Measurements from ENCODE around the gene CYSRT1.
A peak's percentile ranks its signal among the peaks of the same experiment; 100 is the strongest.

The CYSRT1 gene

DNA sequence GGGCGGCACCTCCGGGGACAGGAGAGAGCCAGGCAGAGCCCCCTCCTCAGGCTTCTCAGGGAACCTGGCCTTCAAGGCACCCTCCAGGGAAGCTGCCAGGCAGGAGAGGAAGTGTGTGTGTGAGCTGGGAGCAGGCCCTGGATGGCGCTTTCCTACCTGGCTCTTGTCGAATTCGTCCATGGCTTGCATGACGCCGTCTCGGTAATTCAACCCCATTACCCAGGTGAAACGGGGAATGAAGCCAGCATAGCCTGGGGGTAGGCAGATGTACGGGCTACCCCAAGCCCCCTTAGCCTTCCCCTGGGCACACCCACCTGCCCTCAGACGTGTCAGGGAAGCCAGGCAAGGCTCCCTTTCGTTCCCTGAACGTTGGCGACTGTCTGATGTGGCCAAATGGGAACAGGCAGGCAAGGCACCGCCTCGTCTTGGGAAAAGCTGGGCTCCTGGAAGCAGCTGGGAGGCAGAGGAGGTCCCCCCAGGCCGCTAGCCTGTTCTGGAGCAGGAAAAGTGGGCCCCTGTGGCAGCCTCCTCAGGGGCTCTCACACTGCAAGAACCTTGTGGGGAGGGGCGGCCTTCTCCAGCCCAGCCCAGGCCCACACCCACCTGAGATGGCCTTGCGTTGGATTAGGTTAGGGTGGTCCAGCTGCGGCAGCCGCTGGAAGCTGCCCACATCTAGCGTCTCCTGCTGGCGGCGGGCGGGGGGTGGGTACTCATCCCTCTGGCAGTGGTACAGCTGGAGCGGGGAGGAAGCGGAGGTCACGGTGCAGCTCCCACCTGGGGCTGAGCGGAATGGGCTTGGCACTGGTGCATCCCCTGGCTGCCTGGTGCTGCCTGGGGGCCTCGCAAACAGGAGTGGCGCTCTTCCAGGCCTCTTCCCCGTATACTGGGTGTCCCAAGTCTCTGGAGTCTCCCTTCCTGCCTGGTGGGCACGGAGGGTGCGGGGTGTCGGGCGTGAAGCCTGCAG, 19.8 kb downstream of the CYSRT1 start (continued):
- TF ChIP-seq ZNF23 (tag by site-specific recombination; IDR thresholded peaks at IDR 0.05; ENCODE audit: borderline replicate concordance) (no peak), KLF17 (tag by site-specific recombination; IDR thresholded peaks at IDR 0.05) (no peak), ZNF423 (tag by site-specific recombination; IDR thresholded peaks at IDR 0.05) (no peak), ZNF792 (tag by site-specific recombination; IDR thresholded peaks at IDR 0.05) (no peak), GLI4 (tag by site-specific recombination; IDR thresholded peaks at IDR 0.05) (no peak), ZNF274 (IDR thresholded peaks at IDR 0.05; ENCODE audit: low read length) (no peak), ZNF274 (tag by site-specific recombination; IDR thresholded peaks at IDR 0.05; ENCODE audit: borderline replicate concordance) (no peak), ZNF560 (tag by site-specific recombination; IDR thresholded peaks at IDR 0.05; ENCODE audit: borderline replicate concordance) (no peak), ZNF571 (tag by site-specific recombination; IDR thresholded peaks at IDR 0.05) (no peak), KLF1 (tag by site-specific recombination; IDR thresholded peaks at IDR 0.05) (peak; percentile 34; the same call in 1 of the 2 replicates), ZNF791 (tag by site-specific recombination; IDR thresholded peaks at IDR 0.05) (no peak)

- H3K4me1 ChIP-seq (ENCODE audit: control insufficient read depth, insufficient read depth, low read length), result 0 out of 2 replicates have a peak, but pooled peaks cover 3% of the 10 kb centered on the region
- ChIA-PET POLR2A (interaction anchor here (2.0 to 11.5 kb wide), 5 partner anchors 8 to 116 kb away, joined by 19 to 336 read pairs (median 103); partner anchors contain the start of genes CYSRT1, NELFB, RNF208 and RNF224), CTCF (interaction anchor here (0.6 to 3.6 kb wide), 3 partner anchors 8 to 27 kb away, joined by 5 to 29 read pairs (median 16); partner anchors contain the start of gene NELFB)
- H3K9me3 ChIP-seq (ENCODE audit: control insufficient read depth, insufficient read depth, low read depth, low read length), result no peaks in the 10 kb centered on the region
- TF ChIP-seq, protein P1, sequence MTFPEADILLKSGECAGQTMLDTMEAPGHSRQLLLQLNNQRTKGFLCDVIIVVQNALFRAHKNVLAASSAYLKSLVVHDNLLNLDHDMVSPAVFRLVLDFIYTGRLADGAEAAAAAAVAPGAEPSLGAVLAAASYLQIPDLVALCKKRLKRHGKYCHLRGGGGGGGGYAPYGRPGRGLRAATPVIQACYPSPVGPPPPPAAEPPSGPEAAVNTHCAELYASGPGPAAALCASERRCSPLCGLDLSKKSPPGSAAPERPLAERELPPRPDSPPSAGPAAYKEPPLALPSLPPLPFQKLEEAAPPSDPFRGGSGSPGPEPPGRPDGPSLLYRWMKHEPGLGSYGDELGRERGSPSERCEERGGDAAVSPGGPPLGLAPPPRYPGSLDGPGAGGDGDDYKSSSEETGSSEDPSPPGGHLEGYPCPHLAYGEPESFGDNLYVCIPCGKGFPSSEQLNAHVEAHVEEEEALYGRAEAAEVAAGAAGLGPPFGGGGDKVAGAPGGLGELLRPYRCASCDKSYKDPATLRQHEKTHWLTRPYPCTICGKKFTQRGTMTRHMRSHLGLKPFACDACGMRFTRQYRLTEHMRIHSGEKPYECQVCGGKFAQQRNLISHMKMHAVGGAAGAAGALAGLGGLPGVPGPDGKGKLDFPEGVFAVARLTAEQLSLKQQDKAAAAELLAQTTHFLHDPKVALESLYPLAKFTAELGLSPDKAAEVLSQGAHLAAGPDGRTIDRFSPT (tag by site-specific recombination; IDR thresholded peaks at IDR 0.05), result 0 out of 2 replicates have a peak, but pooled peaks have one; percentile 12
- TF ChIP-seq ZNF239 (tag by site-specific recombination; IDR thresholded peaks at IDR 0.05), result no peak
- TF ChIP-seq ZIC2 (tag by site-specific recombination; IDR thresholded peaks at IDR 0.05), result peak; percentile 11; the same call in 1 of the 2 replicates
- TF ChIP-seq FEZF1 (tag by site-specific recombination; IDR thresholded peaks at IDR 0.05), result no peak
- H3K27ac ChIP-seq (ENCODE audit: extremely low read depth, low read depth, low read length), result no peak overlapping the region
- peaks cover 0 to 26% of the 10 kb centered on the region in 2 experiments; a peak in 1 of 3 replicates for H3K36me3 ChIP-seq (ENCODE audit: control insufficient read depth in 2 of 2, insufficient read depth in 1 of 2, low read length in 2 of 2)
- H3K4me3 ChIP-seq (ENCODE audit: low read depth, low read length), result no peak overlapping the region
These were observed 20.8 kb downstream of the CYSRT1 start for GRCh38 chr9:137245450-137246421.
